Measurements from ENCODE around the gene ZNF236. TPM values are rescaled to one million over a fixed set of nuclear protein-coding genes. Genes with fewer than 3 reads are reported as not detected.
A peak's percentile ranks its signal among the peaks of the same experiment; 100 is the strongest.

ZNF236 gene
- total RNA-seq, 1 donor, result 11.6 TPM

DNA sequence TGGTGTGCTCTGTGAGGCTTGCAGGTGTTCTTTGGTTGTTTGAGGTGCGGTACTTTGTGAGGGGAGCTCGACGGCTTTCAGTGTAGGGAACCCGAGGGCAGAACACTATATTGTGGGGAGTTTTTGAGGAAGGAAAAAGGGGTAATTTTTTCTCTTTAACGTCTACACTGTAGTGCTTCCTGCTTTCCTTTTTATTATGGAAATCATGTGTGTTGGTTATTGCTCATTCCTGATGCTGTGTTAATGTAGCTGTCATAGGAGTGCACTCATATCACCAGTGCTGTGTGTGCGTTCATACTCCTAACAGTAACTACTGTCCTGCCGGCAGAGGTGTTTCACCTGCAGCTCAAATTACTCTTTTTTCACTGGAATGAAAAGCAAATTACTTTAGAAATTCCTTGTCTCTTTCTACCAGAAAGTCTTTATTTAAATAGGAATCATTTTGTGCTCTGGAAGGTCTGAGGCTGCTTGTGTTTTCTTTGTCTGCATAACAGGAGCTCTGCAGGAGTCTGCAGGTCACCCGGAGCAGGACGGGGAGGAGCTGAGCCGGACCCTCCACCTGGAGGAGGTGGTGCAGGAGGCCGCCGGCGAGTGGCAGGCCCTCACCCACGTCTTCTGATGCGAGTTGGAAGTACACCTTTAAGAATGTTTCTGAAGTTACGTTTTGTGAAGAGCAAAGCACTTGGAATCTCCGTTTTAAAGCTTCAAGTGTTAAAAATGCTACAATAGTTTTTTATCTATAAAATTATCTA lies 145.5 kb downstream of the ZNF236 start:
- no peak for DNase-seq (ENCODE audit: insufficient read length, low spot score, missing footprints)
- TF ChIP-seq, protein P1, sequence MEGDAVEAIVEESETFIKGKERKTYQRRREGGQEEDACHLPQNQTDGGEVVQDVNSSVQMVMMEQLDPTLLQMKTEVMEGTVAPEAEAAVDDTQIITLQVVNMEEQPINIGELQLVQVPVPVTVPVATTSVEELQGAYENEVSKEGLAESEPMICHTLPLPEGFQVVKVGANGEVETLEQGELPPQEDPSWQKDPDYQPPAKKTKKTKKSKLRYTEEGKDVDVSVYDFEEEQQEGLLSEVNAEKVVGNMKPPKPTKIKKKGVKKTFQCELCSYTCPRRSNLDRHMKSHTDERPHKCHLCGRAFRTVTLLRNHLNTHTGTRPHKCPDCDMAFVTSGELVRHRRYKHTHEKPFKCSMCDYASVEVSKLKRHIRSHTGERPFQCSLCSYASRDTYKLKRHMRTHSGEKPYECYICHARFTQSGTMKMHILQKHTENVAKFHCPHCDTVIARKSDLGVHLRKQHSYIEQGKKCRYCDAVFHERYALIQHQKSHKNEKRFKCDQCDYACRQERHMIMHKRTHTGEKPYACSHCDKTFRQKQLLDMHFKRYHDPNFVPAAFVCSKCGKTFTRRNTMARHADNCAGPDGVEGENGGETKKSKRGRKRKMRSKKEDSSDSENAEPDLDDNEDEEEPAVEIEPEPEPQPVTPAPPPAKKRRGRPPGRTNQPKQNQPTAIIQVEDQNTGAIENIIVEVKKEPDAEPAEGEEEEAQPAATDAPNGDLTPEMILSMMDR (IDR thresholded peaks at IDR 0.05; ENCODE audit: extremely low read depth, low read depth, low read length), result no peak
- Histone ChIP-seq H3K79me2 (ENCODE audit: insufficient read depth, low read length) (peaks cover 14% of the 10 kb centered on the region), H3K27ac (ENCODE audit: low read depth, low read length) (no peak overlapping the region), H3K4me3 (ENCODE audit: insufficient read depth, low read length) (no peak overlapping the region), H3K36me3 (ENCODE audit: insufficient read depth, low read length) (peaks cover 9% of the 10 kb centered on the region), H3K27me3 (ENCODE audit: insufficient read depth, low read length) (no peaks in the 10 kb centered on the region), H4K20me1 (ENCODE audit: insufficient read depth, low read length) (peaks cover 4% of the 10 kb centered on the region), H2AFZ (ENCODE audit: low read length) (no peak overlapping the region), H3K9me3 (ENCODE audit: low read depth, low read length) (no peaks in the 10 kb centered on the region), H3K4me1 (ENCODE audit: insufficient read depth, low read length) (no peaks in the 10 kb centered on the region), H3K4me2 (ENCODE audit: insufficient read depth, low read length) (no peak overlapping the region)

DNA sequence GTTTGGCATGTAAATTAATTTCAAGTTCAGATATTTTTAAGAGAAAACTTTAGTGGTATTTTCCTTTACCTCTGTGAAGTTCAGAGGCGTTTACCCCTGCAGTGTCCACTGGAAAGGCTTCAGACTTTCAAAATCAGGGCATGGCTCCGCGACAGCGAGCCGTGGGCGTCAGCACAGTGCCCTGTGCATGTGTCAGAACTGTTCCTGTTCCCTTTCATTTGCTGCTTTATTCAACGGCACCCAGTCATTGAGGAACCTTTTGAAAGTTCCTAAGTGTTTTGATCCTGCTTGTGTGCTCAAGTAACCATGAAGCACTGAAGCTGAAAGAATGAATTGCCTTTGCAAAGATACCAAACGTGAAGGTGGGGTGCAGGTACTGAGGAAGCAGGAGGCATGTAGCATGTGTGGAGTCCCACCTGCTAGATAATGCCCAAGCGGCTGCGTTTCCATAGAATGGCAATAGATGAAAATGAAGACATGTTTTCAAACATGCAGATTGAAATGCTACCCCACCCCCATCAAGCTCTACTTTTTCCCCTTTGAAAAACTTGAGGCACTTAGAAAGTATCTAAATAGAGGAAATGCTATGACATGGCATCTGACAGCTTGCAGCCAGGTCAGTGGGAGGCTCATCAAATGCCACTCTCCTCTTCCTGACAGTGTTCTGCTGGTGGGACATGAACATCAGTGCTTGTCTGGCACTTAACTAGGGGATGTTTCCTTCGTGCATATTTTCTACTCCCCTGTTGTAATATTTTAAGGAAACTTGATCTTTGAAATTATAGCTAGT lies 148.6 kb downstream of the ZNF236 start:
- Histone ChIP-seq H3K9me3 (ENCODE audit: low read depth, low read length) (no peaks in the 10 kb centered on the region), H3K79me2 (ENCODE audit: insufficient read depth, low read length) (peaks cover 14% of the 10 kb centered on the region), H4K20me1 (ENCODE audit: insufficient read depth, low read length) (peaks cover 4% of the 10 kb centered on the region), H2AFZ (ENCODE audit: low read length) (no peak overlapping the region), H3K27me3 (ENCODE audit: insufficient read depth, low read length) (no peaks in the 10 kb centered on the region), H3K36me3 (ENCODE audit: insufficient read depth, low read length) (peaks cover 11% of the 10 kb centered on the region), H3K4me3 (ENCODE audit: insufficient read depth, low read length) (no peak overlapping the region), H3K4me2 (ENCODE audit: insufficient read depth, low read length) (no peak overlapping the region), H3K27ac (ENCODE audit: low read depth, low read length) (no peak overlapping the region), H3K4me1 (ENCODE audit: insufficient read depth, low read length) (no peaks in the 10 kb centered on the region)
- no peak for DNase-seq (ENCODE audit: insufficient read length, low spot score, missing footprints)
- TF ChIP-seq, protein P1 (IDR thresholded peaks at IDR 0.05; ENCODE audit: extremely low read depth, low read depth, low read length), result no peak

DNA sequence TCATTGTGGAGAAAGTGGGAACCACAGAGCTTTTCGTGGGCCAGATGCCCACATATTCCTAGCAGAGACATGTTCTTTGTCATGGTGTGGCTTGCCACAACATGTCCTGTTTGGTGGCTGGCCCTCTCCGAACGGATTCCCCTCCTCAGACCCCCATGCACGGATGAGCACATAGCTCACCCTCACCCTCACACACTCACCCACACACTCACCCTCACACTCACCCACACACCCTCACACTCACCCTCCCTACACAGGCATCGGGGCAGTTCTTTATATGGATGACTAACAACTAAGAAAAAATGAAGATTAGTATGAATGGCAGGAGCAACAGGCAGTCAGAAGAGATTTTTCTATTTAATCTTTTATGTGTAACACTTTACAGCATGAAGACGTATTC lies 149.9 kb downstream of the ZNF236 start:
- no peaks in the 10 kb centered on the region for H3K4me1 ChIP-seq (ENCODE audit: insufficient read depth, low read length)
- H4K20me1 ChIP-seq (ENCODE audit: insufficient read depth, low read length), result no peaks in the 10 kb centered on the region
- H3K4me2 ChIP-seq (ENCODE audit: insufficient read depth, low read length), result no peak overlapping the region
- TF ChIP-seq, protein P1 (IDR thresholded peaks at IDR 0.05; ENCODE audit: extremely low read depth, low read depth, low read length), result no peak
- no peaks in the 10 kb centered on the region for H3K27me3 ChIP-seq (ENCODE audit: insufficient read depth, low read length)
- H3K79me2 ChIP-seq (ENCODE audit: insufficient read depth, low read length), result peaks cover 2% of the 10 kb centered on the region
- peak; percentile 58 for DNase-seq (ENCODE audit: insufficient read length, low spot score, missing footprints)
- H3K9me3 ChIP-seq (ENCODE audit: low read depth, low read length), result no peaks in the 10 kb centered on the region
- peak overlapping the region; percentile 37 for H2AFZ ChIP-seq (ENCODE audit: low read length)
- H3K4me3 ChIP-seq (ENCODE audit: insufficient read depth, low read length), result no peak overlapping the region
- peaks cover 11% of the 10 kb centered on the region for H3K36me3 ChIP-seq (ENCODE audit: insufficient read depth, low read length)
- no peak overlapping the region for H3K27ac ChIP-seq (ENCODE audit: low read depth, low read length)
